GM12872 (cell line): ENCODE results near the gene TBC1D19.

Experiments
- TF ChIP-seq, protein P1 (sequence below): IDR thresholded peaks from 3 replicates; pipeline ENCODE4 v1.5.1; 2011; ENCODE audit warnings: low read depth, mild to moderate bottlenecking, low read length, moderate library complexity; ENCODE audit not compliant: insufficient read depth

Gene TBC1D19

DNA sequence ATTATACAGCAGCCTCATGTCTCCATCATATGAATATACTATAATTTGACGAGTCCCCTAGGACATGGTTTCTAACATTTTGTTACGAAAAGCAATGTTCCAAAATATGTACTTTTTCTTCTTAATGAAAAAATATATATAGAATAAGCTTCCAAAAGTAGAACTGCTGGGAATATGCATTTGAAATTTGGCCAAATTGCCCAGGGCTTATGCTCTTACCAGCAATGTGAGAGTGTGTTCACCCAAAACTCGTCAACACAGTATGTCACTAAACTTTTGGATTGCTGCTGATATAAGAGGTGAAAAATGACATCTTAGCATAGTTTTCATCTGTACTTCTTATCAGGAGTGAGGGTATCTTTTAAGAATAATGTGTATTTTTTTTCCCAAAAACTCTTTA lies 212.2 kb downstream of the TBC1D19 start:
- TF ChIP-seq, protein P1, sequence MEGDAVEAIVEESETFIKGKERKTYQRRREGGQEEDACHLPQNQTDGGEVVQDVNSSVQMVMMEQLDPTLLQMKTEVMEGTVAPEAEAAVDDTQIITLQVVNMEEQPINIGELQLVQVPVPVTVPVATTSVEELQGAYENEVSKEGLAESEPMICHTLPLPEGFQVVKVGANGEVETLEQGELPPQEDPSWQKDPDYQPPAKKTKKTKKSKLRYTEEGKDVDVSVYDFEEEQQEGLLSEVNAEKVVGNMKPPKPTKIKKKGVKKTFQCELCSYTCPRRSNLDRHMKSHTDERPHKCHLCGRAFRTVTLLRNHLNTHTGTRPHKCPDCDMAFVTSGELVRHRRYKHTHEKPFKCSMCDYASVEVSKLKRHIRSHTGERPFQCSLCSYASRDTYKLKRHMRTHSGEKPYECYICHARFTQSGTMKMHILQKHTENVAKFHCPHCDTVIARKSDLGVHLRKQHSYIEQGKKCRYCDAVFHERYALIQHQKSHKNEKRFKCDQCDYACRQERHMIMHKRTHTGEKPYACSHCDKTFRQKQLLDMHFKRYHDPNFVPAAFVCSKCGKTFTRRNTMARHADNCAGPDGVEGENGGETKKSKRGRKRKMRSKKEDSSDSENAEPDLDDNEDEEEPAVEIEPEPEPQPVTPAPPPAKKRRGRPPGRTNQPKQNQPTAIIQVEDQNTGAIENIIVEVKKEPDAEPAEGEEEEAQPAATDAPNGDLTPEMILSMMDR, result no peak

DNA sequence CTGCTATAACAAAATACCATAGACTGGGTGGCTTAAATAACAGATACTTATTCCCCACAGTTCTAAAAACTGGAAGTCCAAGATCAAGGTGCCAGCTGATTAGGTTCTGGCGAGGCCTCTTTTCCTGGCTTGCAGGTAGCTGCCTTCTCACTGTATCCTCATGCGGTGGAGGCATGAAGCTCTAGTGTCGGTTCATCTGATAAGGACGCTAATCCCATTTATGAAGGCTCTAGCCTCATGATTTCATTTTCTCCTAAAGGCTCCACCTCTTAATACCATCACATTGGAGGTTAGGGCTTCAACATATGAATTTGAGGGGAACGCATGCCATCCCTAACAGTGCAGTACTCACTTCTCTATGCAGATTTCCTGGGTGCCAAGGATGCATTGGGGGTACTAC lies 218.9 kb downstream of the TBC1D19 start:
- TF ChIP-seq, protein P1, result no peak

DNA sequence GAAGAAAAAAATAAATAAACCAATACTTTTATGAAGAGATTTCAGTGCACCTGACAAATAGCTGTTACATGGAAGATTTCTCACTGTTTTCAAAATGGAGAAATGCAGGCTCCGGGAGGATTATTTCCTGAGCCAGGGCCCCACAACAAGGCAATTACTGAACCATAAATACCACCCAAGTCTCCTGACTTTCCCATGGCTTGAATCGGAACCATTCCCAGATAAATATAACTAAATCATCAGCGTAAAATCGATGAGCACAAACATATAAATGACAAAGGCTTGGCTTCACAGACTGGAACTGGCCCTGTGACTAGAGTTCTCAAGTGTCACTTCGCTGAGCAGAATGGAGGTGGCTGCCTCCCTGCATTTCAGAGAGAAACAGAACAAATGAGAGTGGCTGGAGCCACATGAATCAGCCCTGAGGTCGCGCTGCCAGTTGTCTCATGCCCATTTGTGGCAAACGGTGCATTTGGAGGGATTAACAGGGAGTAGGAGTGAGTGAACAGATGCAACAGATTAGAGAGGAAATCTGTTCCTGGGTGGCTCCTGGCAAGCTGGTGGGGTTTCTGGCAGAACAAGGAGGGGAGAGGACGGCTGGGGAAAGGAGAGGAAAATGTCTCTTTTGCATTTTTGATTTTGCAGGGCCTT lies 219.5 kb downstream of the TBC1D19 start:
- TF ChIP-seq, protein P1, result no peak

DNA sequence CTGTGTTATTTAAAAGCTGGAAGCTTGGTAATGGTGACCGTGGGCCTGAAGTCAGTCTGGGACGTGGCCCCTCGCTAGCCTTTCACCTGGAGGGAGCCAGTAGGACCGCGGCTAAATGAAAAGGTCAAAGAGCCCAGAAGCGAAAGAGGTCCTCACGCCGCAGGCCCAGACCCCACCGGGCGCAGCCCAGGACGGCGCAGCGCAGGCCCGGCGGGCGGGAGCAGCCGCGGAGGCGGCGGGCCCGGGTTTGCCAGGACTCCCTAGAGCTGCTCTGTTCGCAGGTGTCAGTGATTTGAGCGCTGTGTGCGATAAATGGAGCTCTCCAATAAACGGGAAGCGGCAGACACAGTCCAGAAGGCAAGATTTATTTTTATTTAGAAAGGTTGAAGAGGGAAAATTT lies 220.6 kb downstream of the TBC1D19 start:
- TF ChIP-seq, protein P1, result no peak

DNA sequence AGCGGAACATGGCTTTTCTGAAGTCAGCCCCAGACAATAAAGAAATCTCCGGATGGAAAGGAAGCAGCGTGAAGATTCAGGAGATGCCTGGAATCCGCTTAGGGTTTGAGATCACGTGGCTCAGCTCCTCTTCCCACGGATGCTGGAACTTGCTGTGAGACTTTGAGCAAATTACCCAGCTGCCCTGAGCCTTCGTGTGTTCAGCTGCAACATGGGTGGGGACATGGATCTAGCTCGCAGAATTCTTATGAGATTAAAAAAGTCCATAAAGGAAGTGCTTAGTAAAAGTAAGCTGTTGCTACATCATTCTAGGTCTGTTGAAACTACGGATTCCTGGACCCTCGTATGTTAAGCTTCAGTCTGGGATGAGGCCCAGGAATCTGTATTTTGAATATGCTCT lies 221.0 kb downstream of the TBC1D19 start:
- TF ChIP-seq, protein P1, result no peak
